Prostate gland (tissue), 2 donors: ENCODE data around the gene TPX2. TPM values are rescaled to one million over a fixed set of nuclear protein-coding genes. Genes with fewer than 3 reads are reported as not detected.
"Not testable (repeated sequence)": the region's sequence is repeated elsewhere in the genome, so short reads cannot be mapped to it uniquely, and the experiment has no call there.

Experiments
- DNase-seq: peaks from one replicate; pipeline ENCODE4 v3.0.0-alpha.2; 2019; ENCODE audit warnings: low spot score
- H3K27ac ChIP-seq, 2 donors: fragments of 200-600 bp; sonication (generic); 2 replicates each; pipeline ENCODE4 v1.5.1; 2017 to 2019
- H3K27me3 ChIP-seq: fragments of 200-600 bp; sonication (generic); replicated peaks from 2 replicates; pipeline ENCODE4 v1.5.1; 2019; ENCODE audit not compliant: insufficient read depth
- H3K36me3 ChIP-seq, 2 donors: fragments of 200-600 bp; sonication (generic); 1 replicate in 1 of 2; 2 replicates in 1 of 2; pipeline versions ENCODE4 v1.5.1 to v1.8.1; 2017 to 2019
- H3K4me1 ChIP-seq: fragments of 200-600 bp; sonication (generic); replicated peaks from 2 replicates; pipeline ENCODE4 v1.5.1; 2019
- H3K4me3 ChIP-seq, 2 donors: fragments of 200-600 bp; sonication (generic); 2 replicates each; pipeline ENCODE4 v1.5.1; 2017 to 2019
- H3K9me3 ChIP-seq: fragments of 200-600 bp; sonication (generic); 2 replicates; pipeline ENCODE4 v1.5.1; 2017
- CTCF ChIP-seq, 4 experiments: fragments of 200-600 bp in 2 of 4; fragments of 450-650 bp in 2 of 4; sonication (generic) in 2 of 4; IDR thresholded peaks; 1 replicate in 3 of 4; 2 replicates in 1 of 4; pipeline ENCODE4 v1.5.1; 2016 to 2019; ENCODE audit warnings: antibody characterized with exemption in 4 of 4, mild to moderate bottlenecking in 2 of 4, moderate library complexity in 2 of 4
- POLR2A ChIP-seq: fragments of 450-650 bp; IDR thresholded peaks from one replicate; pipeline ENCODE4 v1.6.1; 2016; ENCODE audit warnings: antibody characterized with exemption, mild to moderate bottlenecking
- POLR2AphosphoS5 ChIP-seq: sonication (generic); formaldehyde crosslinking; IDR thresholded peaks from one replicate; pipeline ENCODE4 v1.6.1; 2017; ENCODE audit warnings: antibody characterized with exemption
- WGBS: methylation state at CpG from one replicate; pipeline ENCODE4 v1.1.5; 2018; 5-methylcytosine and 5-hydroxymethylcytosine counted together
- intact Hi-C: fragments of 100-400 bp; cut with DNase I; formaldehyde crosslinking; loops from one replicate; pipeline ENCODE4 v1.14.2; 2022
- total RNA-seq, 2 donors: library from RNA; depleted of rRNA; stranded (reverse); fragments of >200 nt; gene quantifications; one replicate each; pipeline ENCODE4 v1.1.0, GENCODE V29; 2016

TPX2 gene
- total RNA-seq, 2 donors from 2014 or later = 1.4 to 23.2 TPM

- Histone ChIP-seq H3K4me3 (no peak overlapping the region), H3K36me3 (no peaks in the 10 kb centered on the region), H3K27me3 (no peaks in the 10 kb centered on the region), H3K4me1 (no peaks in the 10 kb centered on the region), H3K27ac (no peak overlapping the region), H3K9me3 (no peaks in the 10 kb centered on the region)
- no peak for DNase-seq
- WGBS = 8% methylated on average over 1 of the region's 1 CpG
- intact Hi-C loops = no loop called here
- TF ChIP-seq POLR2A (no peak), CTCF (IDR thresholded peaks at IDR 0.05) (no peak), POLR2AphosphoS5 (no peak)
Measured at GRCh38 chr20:31746068-31746878, 7.2 kb downstream of the TPX2 start.

DNA sequence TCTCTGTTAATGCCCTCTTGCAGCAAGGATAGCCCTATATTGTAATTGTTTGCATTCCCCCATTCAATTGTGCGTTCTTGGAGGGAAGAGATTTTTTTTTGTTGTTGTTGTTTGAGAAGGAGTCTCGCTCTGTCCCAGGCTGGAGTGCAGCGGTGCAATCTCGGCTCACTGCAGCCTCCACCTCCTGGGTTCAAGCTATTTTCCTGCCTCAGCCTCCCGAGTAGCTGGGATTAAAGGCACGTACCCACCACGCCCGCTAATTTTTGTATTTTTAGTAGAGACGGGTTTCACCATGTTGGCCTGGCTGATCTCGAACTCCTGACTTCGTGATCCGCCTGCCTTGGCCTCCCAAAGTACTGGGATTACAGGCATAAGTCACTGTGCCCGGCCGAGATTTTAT, 7.9 kb downstream of the TPX2 start:
- H3K9me3 ChIP-seq, intact Hi-C loops, H3K27me3 ChIP-seq, H3K4me3 ChIP-seq, DNase-seq, H3K27ac ChIP-seq, H3K36me3 ChIP-seq, H3K4me1 ChIP-seq: not testable (repeated sequence)
- WGBS = 88% methylated on average over 14 of the region's 14 CpGs

DNA sequence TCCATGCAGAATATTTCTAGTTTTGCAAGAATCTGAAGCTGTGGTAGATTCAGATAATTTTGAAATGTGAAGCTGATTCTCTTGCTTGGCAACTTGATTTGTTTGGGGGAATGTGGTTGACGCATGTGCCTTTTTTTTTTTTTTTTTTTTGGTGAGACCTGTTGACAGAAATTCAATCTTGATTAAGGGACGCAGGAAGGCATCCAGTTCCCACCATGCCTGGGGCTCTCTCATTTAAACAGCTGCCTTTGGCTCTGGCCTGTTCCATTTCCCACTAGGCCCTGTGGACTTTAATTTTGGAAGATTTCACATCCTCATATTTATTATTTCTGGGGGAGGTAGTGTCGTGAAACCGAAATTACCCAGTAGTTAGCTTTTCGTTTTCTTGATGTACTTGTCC, 8.6 kb downstream of the TPX2 start:
- Histone ChIP-seq H3K4me1 (no peaks in the 10 kb centered on the region), H3K27me3 (no peaks in the 10 kb centered on the region), H3K4me3 (no peak overlapping the region), H3K36me3 (no peaks in the 10 kb centered on the region), H3K27ac (no peak overlapping the region), H3K9me3 (no peaks in the 10 kb centered on the region)
- no peak for TF ChIP-seq CTCF (IDR thresholded peaks at IDR 0.05)
- no peak for TF ChIP-seq POLR2AphosphoS5
- TF ChIP-seq POLR2A = no peak
- 25% methylated on average over 5 of the region's 5 CpGs for WGBS
- intact Hi-C loops = no loop called here
- no peak for DNase-seq

DNA sequence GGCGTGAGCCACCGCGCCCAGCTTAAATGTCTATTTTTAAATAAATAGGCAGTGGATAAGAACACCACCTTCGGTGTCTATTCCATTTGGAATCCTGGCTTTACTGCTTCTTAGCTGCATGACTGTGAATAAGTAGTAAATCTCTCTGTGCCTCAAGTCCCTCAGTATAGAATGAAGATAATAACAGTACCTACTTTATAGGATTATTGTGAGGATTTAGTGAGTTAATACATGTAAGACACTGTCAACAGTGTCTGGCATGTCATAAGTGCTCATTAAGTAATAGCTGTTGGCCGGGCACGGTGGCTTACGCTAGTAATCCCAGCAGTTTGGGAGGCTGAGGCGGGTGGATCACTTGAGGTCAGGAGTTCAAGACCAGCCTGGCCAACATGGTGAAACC, 10.1 kb downstream of the TPX2 start:
- no peak for TF ChIP-seq POLR2AphosphoS5
- no peak for TF ChIP-seq CTCF (IDR thresholded peaks at IDR 0.05)
- TF ChIP-seq POLR2A = no peak
- Histone ChIP-seq H3K27ac (no peak overlapping the region), H3K36me3 (no peaks in the 10 kb centered on the region), H3K4me3 (no peak overlapping the region), H3K27me3 (no peaks in the 10 kb centered on the region), H3K4me1 (no peaks in the 10 kb centered on the region), H3K9me3 (no peaks in the 10 kb centered on the region)
- DNase-seq = no peak
- intact Hi-C loops = no loop called here
- WGBS = 93% methylated on average over 8 of the region's 8 CpGs

- intact Hi-C loops = no loop called here
- Histone ChIP-seq H3K9me3 (no peaks in the 10 kb centered on the region), H3K4me1 (no peaks in the 10 kb centered on the region), H3K36me3 (no peaks in the 10 kb centered on the region), H3K27me3 (no peaks in the 10 kb centered on the region), H3K4me3 (no peak overlapping the region), H3K27ac (no peak overlapping the region)
- no peak for DNase-seq
- WGBS = 62% methylated on average over 1 of the region's 1 CpG
- TF ChIP-seq POLR2AphosphoS5 = no peak
- no peak for TF ChIP-seq POLR2A
- TF ChIP-seq CTCF (IDR thresholded peaks at IDR 0.05) = no peak
Measured at GRCh38 chr20:31751126-31751525, 12.0 kb downstream of the TPX2 start.
